Fibroblast of villous mesenchyme (primary cell): ENCODE measurements around the gene LCN15. TPM values are rescaled to one million over a fixed set of nuclear protein-coding genes. Genes with fewer than 3 reads are reported as not detected.
"Not testable (repeated sequence)": the region's sequence is repeated elsewhere in the genome, so short reads cannot be mapped to it uniquely, and the experiment has no call there.

Source experiments
- DNase-seq: peaks from one replicate; pipeline ENCODE4 v3.0.0-alpha.2; 2010; ENCODE audit warnings: low read depth
- H3K4me3 ChIP-seq: 2 replicates; pipeline ENCODE4 v1.5.1; 2011; ENCODE audit warnings: low read depth, mild to moderate bottlenecking, low read length
- CTCF ChIP-seq: IDR thresholded peaks from 2 replicates; pipeline ENCODE4 v1.5.1; 2012; ENCODE audit warnings: low read depth, mild to moderate bottlenecking, low read length; ENCODE audit not compliant: insufficient read depth
- total RNA-seq: library from RNA; depleted of rRNA; stranded (reverse); fragments of >200 nt; gene quantifications from 2 replicates; pipeline ENCODE4 v1.2.3, GENCODE V29; 2012

Gene LCN15
- total RNA-seq, 1 donor = not detected

- TF ChIP-seq CTCF = peak; percentile 73
- peak; percentile 67 for DNase-seq
- H3K4me3 ChIP-seq = not testable (repeated sequence)
Measured at GRCh38 chr9:136760834-136761544, 3.3 kb downstream of the LCN15 start.

- no peak overlapping the region for H3K4me3 ChIP-seq
- TF ChIP-seq CTCF = no peak
- DNase-seq = no peak
Measured at GRCh38 chr9:136760424-136760823, 3.9 kb downstream of the LCN15 start.

- no peak for TF ChIP-seq CTCF
- no peak for DNase-seq
Measured at GRCh38 chr9:136759436-136760325, 4.6 kb downstream of the LCN15 start.

GRCh38 chr9:136759001-136759400 is 5.3 kb downstream of the LCN15 start:
- no peak for DNase-seq
- no peak for TF ChIP-seq CTCF
- H3K4me3 ChIP-seq = no peak overlapping the region

More at GRCh38 chr9:136759436-136760325, 4.6 kb downstream of the LCN15 start:
- H3K4me3 ChIP-seq = no peak overlapping the region

- no peak for DNase-seq
- H3K4me3 ChIP-seq = no peak overlapping the region
Measured at GRCh38 chr9:136757751-136758140, 6.6 kb downstream of the LCN15 start.

GRCh38 chr9:136757328-136757727 is 7.0 kb downstream of the LCN15 start:
- H3K4me3 ChIP-seq = no peak overlapping the region
- no peak for DNase-seq
- TF ChIP-seq CTCF = no peak

More at GRCh38 chr9:136757751-136758140, 6.6 kb downstream of the LCN15 start:
- no peak for TF ChIP-seq CTCF
